HG03558 (cell line): Measurements from ENCODE around the gene ERFE.
A peak's percentile ranks its signal among the peaks of the same experiment; 100 is the strongest.

Source experiments
- ATAC-seq: cut with Tn5 transposase; IDR thresholded peaks from one replicate; pipeline ENCODE4 v1.9.1; 2021; ENCODE audit warnings: moderate number of reproducible peaks; ENCODE audit not compliant: unreplicated experiment; ENCODE audit errors: extremely low read depth

ERFE gene

DNA sequence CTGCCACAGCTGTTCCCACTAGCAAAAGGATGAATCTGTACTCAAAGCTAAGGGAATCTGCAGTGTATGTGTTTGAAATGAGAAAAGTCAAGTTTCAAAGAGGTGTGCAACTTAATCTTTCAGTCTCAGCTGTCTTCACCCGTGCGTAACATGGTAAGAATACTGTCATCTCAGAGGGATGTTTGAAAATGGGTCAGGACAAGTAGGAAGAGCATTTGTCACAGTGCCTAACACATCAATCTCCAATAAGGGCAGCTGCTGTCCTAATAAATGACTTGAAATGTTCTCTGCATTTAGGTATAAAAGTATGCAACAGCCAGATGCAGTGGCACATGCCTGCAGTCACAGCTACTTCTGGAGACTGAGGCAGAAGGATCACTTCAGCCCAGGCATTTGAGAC, 31.7 kb downstream of the ERFE start:
- ATAC-seq: no peak

DNA sequence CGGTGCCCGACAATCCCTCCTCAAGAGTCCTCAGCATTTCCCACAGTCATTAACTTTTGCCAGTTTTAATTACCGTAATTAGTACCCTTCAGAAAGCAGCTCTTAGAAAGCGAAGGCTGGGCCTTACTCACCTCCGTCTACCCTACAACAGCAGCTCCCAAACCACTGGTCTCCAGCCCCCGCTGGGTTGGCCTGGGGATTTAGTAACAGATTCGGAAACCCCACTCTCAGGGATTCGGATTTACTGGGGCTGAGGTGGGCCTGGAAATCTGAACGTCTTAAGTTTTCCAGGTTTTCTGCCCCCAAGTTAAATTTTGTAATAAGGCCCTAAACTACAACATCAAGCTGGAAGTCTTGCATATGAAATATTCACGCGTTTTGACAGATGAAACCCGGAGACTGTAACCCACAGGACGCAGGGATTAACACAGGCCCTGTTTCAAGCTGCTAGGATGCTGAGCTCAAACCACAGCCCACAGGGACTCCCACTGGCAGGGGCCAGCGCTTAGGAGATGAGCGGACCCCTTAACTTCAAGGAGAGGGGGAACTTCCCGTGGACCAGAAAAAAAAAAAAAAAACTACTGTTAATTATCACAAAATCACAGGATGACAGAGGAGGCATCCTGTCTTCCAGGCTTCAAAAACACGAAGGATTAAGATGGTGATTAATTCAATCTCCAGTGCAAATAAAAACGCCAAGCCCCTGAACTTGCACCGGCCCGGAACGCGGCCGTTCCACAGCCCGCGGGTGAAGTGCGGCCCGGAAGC, 43.7 kb downstream of the ERFE start:
- ATAC-seq: no peak

DNA sequence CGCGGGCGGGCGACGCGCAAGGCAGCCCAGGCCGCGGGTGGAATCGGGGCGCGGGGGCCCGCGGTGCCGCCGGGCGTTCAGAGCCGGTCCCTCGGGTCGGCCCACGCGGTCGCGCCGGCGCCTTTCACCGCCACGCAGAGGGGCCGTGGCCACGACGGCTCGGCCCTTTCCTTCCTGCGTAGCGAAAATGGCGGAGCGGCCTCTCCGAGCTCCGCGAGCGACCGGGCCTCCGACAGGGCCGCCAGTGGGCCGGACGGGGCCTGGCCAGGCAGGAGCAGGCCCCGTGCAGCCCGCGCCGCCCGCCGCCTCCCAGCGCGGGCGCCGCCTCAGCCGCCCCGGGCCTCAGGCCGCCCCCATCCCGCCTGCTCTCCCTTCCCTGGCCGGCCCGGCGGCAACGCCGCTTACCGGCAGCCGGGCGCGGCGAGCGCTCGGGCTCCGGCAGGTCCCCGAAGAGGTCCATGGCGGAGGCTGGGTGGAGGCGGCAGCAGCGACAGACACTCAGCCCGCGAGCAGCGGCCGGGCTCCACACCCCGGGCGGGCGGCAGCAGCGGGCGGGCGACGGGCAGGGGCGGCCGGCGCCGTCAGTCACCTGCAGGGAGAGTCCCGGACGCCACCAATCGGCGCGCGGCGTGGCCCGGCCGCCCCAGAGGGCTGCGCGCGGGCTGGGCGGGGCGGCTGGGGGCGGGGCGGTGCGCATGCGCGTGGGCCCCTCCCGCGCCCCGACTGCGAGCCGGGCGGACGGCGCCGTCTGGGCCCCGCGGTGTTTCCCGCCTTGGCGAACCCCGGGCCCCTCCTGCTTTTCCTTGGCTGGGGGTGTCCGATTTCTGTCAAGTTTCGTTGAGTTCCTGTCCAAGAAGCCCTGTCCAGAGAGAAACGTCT, 44.6 kb downstream of the ERFE start, which contains the start of gene ILKAP:
Gene ILKAP, minus strand, starts transcription at position 602 of the 879 bp plus-strand sequence. Its CDS starts 142 bp downstream, at position 460.
- ATAC-seq: peak; percentile 84

DNA sequence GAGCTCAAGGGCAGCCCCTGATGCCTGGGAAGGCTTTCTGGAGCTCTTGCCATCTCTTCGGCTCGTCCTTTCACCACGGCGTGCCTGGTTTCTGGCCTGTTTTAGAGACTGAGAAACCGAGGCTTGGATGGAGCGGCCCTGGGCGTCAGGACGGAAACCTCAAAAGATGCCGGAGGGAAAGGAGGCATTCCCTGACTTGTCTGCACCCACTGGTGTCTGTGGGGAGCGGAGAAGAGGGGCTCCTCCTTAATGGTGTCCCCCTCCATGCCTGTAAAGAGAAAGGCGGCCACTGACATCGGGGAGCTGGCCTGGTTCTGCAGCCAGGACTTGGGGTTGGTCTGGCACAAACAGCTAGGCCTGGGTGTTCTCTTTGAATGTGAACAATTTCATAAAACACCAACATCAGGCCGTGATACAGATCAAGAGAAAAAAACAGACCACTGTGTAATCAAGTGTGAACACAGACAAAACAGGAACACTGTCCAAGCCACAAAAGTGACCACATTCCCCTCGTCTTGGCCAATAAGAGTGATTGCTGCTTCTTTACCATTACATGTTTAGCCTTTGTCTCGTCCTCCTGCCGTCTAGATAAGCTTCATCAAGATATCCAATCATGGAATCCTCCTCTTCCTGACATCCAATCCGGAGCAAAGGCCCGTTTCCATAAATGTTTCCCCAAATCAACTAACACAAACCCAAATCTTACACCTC, 45.4 kb downstream of the ERFE start:
- ATAC-seq: no peak

DNA sequence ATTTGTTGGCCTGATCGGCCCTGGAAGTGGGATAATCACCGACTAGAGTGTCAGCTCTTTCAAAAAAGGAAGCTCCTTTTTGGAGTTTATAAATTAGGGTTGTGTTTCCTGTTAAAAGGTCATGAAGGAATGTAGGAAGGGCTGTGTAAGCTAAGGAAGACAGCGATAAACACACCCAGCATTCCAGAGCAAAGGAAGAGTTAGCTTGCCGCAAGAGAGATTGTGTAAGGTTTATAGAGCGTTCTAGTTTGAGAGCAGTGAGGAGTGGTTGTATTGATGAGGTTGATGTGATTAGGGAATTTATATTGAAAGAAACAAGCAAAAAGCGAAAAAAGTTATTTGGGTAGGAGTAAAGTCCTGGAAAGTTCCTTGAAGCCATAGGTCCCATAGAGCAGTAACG, 48.2 kb downstream of the ERFE start:
- ATAC-seq: no peak

DNA sequence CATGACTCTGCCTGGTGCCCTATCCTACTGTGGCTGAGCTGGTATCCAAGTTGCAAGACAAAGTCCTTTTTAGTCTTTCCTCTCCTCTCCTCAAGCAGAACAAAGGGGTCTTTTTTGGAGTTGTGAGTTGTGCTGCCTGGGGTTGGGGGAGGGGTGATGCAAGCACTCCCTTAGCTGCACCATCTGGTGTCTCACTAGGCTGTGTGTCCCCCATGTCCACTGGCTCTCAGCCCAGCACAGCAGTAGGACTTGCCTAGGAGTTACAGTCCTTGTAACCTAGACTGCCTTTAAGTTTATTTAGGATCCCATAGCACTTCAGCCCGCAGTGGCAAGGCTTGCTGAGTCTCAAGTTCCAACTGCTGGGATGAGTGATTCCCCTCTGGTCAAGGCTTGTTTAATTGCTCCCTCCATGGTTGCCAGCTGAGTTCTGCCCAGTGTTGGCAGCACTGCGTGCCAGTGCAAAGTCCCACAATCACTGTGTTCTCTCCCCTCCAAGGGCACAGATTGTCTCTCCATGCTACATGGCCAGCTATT, 57.9 kb downstream of the ERFE start:
- no peak for ATAC-seq
